Activated CD4-positive, CD25-positive, alpha-beta regulatory T cell (primary cell): ENCODE measurements around the gene NAV2.
A peak's percentile ranks its signal among the peaks of the same experiment; 100 is the strongest.

ENCODE experiments used
- DNase-seq, 4 experiments: peaks; one replicate each; lab custom pipeline; 2025; lab: John Stamatoyannopoulos, UW

The NAV2 gene

DNA sequence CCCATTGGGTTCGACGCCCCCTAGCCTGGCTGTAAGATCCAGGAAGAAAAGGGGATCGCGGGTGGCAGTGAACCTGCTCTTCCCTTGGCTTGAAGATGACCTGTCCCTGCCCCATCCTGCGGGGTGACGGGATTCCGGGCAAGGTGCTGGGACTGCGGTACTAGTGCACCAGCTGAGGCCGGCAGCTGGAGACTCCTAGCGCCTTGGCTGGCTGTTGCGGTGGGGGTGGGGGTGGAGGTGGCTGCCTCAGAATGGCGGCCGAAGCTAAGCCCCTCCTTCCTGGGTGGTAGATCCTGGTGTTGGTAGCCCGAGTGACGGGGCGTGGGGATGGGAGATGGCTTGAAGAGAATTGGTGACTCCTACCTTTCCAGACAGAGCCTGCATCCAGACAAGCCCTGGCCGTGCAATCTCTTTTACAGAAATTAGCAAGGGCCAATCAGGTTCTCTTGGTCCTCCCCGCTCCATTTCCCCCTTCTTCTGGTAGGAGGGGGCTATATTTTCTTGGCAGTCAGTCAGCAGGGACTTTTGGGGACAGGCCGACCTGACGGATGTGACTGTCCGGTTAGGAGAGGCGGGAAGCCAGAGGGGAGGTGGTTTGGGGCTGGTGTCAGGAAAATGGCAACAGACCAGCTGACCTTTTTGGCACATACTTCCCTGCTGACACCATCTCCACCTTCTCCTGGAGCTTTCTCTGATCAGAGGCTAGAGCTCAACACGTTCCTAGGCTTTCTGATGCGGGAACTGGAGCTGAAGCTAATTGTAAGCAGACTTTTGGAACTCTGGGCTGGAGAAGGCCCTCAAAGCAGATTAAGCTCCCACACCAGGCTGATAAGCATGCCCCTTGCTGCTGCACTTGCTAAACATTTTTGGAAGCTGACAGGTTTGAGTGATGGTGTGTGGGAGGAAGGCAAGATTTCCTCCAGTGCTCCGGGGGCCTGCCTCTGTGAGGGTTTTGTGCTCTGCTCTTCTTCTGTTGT is 2.0 kb downstream of the NAV2 start:
- no peak for DNase-seq

DNA sequence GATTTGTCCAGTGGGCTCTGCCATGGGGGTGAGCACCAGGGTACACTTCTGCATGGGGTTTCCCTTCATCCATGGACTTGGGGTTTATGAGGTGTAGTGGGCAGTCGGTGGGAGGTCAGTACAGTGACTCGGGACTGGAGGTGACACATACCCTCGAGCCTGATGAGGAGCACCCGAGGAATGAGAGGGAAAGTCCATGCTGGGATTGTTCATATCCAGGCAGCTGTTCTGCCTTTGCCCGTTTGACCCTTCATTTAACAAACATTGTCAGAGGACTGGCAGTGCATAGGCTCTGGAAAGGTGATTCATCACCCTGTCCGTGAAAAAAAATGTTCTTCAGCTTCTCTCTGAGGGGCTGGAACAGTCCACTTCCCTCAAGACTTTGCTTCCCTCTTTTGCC is 2.7 kb downstream of the NAV2 start:
- DNase-seq: no peak

DNA sequence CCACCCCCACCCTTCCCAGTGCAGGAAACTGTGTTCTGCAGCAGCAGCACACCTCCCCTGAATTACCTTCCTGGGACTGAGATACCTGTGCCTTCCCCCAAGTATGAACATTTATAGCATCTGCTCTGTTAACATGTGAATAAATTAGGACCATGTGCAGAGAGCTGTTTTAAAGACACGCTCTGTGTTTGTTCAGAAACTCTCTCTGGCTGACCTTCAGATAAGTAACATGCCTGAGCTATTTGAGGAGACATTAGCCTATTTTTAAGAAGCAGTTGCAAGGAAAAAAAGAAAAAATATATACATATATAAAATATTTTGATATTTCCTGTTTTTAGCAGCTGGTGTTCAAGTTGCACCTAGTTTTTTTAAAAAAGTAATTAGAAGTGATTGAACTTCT is 5.4 kb downstream of the NAV2 start:
- no peak for DNase-seq

DNA sequence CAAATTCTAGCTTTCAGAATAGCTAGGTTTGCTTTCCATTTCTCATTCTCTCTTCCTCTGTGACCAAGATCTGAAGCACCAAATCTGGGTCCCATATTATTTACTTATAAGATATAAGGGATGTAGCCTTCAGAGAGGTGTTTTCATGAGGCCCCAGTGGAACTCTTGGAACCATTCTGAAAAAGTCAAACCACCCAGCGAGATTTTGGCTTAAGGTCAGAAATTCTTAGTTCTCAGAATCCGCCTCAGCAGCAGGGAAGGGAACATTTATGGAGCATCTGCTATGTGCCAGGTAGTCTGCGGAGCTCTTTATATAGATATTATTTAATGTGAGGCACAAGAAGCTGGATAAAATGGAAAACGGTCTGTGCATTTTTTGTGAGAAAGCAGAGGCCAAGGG is 6.3 kb downstream of the NAV2 start:
- DNase-seq: no peak

DNA sequence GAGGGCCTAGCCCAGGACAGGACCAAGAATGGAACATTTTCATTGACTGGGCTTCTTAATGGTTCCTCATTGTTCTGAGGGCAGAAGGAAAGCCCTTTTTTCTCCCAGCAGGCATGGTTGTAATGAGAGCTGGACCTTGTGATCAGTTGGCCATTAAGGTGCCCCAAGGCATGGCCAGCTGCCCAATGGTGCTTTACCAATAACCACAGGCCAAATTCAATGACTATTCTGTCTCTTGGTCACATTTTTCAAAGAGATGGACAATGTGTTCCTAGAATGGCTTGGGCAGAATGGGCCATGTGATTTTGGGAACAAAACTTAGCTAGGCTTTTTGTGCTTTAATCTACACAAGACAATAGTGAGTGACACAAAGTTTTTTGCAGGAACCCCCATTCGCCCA is 7.3 kb downstream of the NAV2 start:
- no peak for DNase-seq

DNA sequence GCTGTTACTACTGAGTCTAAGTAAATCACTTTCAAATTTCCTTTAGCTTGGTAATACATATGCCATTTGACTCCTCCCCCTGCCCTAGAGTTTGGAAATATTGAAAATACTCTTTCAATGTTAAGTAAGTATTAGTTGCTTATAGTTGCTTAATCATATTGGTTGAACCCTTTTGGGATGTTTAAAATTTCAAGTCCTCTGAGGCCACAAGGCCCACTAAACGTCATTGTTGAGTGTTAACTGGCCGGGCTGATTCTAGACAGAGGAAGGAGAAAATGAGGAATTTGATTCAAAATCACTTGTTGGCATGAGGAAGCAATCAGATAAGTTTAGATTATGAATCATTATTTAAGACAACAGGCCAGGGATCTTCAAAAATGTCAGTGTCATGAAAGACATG is 8.5 kb downstream of the NAV2 start:
- no peak for DNase-seq

DNA sequence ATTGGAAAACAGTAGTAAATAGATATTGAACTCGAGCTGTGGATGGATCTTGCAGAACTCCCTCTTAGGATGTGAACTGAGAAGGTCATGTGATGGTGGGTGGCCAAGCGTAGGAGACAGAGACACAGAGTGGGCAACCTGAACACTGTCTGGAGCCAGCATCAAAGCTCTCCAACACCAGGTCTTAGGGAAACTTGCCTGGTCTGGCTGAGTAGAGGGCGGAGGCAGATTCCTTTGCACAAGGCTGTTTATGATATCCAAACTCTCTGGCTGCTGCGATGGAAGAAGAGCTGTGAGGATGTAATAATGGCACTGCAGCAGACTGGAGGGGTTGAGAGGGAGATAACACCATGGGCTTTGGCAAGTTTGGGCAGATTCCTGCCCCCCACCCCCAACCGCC is 10.1 kb downstream of the NAV2 start:
- no peak for DNase-seq

DNA sequence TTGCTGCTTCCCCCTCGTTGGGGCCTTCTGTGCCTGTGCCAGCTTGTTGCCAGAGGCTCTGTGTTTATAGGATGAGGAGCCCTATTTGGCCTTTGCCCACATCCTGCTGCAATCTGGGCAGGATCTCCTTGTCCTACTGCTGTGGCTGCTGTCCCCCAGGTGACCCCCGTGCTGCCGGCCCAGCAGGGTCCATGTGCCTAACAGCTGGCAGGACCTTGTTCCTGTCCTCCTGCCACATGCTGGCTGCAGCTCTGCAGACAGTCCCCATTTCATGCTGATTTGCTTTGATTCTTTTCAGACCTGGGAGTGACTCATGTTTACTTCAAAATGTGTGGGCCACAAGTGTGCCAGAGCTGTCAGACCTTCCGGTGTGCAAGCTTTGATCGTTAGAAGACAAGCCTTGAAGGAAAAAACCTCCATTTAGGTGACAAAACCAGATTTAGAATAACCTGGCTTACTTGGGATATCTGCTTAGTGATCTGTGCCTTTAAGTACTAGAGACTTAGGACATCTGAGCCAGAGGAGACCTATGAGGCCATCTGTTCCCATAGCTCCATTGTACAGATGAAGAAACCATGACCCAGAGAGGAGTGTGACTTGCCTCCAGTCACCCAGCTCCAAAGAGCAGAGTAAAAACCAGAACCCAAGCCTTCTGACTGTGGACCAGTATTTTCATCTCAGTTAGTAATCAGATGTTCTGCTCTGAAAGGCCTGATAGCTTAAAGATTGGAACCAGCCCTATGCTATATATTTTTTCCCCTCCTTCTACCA is 11.1 kb downstream of the NAV2 start:
- peak in 1 of 4 experiments; percentile 17 for DNase-seq

DNA sequence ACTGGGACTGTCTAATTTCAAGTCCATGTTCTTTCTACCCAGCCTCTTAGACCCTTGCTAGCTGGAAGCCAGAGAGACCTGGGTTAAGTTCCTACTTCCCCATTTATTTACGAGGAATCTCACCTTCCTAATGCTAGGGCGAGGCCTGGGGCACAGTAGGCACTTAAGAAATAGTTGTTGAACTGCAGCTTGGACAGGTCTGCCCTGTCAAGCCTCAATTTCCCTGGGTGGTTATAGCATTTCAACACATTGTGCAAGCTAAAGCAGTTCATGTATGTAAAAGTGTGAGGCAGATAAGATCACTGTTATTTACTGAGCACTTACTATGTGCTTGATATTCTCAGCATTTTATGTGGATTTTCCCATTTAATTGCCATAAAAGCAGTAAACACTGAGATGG is 12.1 kb downstream of the NAV2 start:
- DNase-seq: no peak

DNA sequence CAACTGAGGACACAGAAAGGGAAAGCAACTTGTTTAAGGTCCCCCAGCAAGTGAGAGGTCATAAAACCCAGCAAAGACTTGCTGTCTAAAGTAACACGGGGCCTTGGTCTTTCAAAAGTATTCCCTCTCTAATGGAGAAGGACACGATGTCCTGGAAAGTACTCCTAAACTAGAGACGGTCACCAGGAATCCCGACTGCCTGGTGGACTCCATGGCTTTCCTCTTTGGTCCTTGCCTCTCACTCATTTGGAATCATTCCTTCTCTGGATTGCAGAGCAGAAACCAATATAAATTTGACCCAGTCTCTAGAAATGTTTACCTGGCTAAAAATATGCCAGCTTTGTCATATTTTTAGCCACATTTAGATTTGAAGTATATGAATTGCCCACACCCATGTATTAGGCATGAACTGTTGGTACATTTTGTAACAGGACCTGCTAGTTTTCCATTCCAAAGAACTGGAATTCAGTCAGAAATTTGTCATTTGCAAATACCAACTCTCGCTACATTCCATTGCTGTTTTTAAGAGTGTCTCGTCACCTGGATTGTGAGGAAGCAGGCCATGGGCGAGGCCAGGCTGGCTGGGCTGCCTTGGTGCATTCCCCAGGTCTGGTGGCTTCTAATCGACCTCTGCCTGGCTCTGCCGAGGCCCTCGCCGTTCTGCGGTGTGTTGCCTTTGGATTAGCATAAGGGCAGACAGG is 12.9 kb downstream of the NAV2 start:
- DNase-seq: no peak

DNA sequence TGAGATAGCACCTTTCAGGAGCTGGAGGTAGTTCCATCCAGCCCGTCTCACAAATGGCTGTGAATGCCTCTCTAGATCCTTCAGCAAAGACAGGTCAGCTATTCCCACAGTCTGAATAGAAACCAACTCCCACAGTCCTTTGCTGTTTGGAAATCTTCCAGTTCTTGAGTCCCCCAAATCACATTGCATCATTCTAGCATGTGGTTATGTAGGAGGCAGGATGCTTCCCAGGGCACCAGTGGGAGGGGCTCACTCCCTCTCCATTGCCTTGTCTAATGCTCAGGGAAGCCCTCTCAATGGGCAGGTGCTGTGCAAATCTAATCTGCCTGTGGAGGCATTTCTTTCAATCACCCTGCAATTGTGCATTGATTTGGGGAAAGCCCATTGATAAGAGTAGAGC is 14.6 kb downstream of the NAV2 start:
- no peak for DNase-seq

DNA sequence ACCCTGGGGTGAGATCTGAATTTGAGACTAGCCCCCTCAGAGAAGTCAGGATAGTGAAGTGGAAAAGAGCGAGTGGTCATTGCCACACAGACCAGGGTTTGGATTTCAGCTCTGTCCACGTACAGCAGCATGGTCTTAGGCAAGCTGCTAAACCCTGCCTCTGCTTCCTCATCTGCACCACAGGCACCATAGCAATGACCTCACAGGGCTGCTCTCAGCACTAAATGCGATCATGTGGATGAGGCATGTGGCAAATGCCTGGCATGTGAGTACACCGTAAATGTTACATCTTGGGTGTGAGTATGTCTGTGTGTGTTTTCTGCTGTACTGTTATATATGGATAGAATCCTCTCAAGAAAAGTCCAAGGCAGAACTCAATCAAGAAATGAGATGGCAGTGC is 15.8 kb downstream of the NAV2 start:
- DNase-seq: no peak

DNA sequence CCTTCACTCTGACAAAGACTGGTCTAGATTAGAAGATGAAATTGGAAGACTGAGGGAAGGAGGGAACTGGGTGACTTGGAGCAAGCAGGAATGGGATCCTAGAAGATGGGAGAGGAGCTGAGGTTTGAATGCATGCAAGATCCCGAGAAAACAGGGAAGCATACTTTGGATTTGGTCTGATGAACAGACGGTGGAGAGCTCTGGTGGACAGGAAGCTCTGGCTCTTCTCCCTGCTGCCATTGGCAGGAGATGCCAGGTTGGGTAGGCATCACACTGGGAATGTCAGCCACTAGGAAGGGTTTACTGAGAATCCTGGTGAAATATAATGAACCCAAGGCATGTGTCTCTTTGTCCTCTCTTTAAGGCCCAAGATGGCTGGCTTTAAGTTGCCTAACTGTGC is 16.5 kb downstream of the NAV2 start:
- no peak for DNase-seq

DNA sequence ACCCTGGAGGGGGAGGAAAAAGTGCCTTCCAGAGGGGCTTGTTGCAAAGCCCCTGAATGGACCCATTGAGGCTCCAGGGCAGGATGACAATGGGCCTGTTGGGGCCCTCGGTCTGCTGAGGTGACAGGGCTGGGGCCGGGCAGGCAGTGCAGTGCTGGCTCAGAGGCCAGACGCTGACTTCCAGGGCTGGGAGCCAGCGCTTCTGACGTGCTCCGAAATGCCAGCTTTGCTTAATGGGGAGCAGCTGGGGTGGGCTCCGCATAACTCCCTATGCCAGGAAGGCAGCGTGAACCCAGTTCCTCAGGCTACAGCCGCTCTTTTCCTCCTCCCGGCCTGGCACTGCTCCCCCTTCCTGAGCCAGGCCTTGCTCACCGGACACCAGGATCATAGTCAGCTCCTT is 17.7 kb downstream of the NAV2 start:
- DNase-seq: no peak

DNA sequence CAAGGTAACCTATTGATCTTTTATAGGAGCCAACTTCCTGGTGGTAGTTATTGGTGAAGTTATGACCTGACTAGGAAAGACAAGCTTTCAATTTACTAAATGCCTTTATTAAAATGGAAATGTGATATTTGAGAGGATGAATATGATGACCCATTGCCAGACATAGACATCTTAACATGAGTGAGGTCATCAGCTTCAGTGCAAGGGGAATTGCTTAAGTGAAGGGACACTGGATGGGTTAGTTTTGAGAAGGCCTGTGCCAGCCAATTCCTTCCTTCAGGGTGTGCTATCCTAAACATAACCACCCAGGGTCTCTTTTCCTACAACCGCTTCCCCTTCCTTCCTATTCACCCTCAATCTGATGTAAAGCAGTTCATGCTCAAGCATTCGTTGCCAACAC is 21.5 kb downstream of the NAV2 start:
- no peak for DNase-seq

DNA sequence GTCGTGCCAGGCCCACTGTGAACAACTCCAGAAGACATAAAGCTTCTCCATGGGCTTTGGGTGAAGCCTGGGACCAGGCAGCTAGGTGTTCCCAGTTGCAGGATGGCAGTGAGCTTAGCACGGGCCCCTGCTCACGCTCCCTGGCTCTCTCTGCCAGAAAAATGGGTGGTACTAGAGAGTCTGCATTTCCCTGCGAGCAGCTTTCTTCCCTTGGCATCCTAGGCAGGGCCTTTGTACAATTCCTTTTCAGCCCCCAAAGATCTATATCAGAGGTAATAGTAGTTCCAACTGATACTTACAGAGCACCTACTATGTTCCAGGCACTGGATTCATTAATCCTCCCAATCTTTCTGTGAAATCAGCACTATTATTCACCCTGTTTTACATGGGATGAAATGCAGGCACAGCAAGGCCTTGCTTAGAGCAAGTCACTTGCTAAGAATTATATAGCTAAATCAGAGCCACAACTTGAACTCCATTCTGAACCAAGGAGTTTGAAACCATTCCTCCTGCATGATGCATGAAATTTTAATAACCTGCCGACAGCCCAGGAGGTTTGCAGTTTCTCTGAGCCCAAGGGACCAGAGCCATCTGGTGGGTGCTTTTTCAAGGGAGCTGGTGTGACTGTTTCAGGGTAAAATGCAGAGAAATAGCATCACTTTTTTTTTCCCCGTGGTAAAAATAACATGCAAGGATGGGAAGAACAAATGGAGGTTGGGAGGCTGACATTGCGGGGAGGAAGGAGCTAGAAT is 22.7 kb downstream of the NAV2 start:
- DNase-seq: no peak

DNA sequence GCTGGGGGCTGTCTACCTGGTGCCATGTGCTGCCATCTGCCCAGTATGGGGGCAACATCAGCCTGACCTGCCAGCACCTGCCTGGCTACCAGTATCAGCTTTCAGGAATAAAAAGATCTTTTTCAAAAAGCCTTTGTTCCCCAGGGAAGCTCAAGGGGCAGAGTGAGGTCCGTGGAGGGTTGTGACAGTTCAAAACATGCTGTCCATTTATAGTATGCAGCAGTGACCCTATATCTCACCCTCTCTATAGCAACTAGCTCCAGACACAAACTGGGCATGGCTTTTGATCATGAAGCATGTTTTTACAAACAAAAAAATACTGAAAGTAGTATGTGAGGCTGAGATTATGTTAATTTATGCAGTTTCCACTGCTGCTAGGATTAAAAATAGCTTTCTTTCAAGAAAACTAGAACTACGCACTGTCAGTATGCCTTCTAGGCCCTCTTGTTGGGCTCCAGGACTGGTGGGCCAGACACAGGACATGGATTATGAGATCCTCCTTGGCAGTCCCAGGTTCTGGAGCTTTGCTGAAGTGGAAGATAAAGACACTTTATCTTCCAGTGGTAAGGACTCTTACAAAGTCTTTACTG is 23.4 kb downstream of the NAV2 start:
- no peak for DNase-seq

DNA sequence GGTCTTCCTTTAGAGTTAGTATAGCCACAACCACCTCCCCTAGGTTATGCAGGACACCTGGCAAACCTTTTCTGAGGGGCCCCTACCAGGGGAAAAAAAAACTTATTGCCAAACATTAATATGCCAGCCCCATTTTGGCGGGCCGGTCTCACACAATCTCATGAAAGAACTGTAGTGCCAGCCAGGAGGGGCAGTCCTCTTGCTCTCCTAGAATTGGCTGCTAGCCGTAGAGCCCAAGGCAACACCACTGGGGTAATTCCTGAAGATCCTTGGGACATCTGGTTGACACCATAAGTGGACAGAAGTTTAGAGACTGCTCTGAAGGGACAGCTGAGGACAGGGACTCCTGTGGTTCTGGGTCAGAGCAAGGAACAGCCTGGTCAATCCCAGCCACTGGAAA is 24.2 kb downstream of the NAV2 start:
- DNase-seq: no peak

DNA sequence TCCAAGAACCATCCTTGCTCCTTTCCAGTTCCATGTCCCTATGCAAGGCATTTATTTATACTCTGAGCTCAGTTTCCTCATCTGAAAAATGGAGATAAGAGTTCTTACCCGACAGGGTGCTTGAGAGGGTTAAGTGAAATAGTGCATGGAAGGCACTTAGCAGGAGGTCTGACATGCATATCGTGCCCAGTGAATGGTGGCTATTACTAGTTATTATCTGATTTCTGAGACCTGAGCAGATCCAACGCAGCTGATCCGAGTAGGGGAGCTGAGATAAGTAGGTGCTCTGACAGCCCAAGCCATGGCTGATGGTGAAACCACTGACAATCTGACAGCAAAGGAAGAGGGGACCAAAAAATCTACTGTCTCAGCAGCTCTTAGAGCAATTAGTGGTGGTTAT is 24.9 kb downstream of the NAV2 start:
- no peak for DNase-seq

DNA sequence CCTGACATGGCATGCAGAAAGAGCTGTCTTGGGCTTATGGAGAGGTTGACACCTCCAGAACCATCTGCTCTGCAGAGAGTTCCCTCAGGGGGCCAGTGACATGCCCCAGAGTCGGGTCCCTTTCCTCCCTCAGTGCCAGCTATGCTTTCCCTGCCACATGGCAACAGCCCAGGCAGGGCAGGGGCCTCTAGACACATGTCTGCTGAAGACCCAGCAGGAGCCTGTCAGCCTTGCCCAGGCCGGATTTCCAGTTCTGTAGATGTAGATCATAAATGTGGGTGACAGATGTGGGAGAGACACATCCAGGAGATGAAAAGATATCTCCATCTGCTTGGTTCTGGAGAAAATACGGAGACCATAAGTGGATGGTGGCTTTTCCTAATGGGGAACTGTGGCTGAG is 25.5 kb downstream of the NAV2 start:
- DNase-seq: no peak

DNA sequence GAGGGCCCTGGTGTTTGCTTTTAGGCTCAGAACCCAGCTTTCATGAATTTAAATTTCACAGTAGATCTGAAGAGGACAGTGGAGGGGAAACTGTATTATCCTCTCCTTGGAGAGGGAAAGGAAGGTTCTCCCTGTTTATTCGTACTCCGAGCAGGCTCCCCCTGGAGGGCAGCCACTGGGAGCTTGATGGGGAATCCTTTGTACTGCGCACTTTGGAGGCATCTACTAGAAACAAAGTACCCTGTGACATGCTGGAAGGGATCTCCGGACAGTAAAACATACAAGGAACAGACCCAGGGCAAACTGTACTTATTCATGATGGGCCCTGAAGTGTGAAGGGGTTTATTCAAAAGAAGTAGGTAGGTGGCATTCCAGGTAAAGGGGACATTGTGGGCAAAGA is 27.2 kb downstream of the NAV2 start:
- no peak for DNase-seq

DNA sequence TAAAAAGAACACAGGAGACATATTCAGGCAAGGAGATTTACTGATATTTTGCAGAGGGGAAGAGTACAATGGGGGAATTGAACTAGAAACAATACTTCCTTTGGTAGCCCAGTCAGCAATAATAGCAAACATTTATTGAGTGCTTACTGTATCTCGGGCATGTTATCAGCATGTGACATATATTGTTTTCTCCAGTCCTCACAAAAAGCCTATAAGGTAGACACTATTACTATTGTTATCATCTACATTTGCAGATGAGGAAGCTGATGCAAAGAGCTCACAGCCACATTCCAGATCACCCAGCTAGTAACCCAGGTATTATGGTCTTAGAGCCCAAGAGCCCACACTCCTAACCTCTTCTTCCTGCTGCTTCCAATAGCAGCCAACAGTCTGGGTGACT is 27.9 kb downstream of the NAV2 start:
- no peak for DNase-seq
